Skeletal muscle tissue (tissue), 4 donors: ENCODE results near the gene ZMPSTE24. TPM values are rescaled to one million over a fixed set of nuclear protein-coding genes. Genes with fewer than 3 reads are reported as not detected.
"Not testable (repeated sequence)": the region's sequence is repeated elsewhere in the genome, so short reads cannot be mapped to it uniquely, and the experiment has no call there.

Experiments
- H3K27ac ChIP-seq: one replicate; pipeline ENCODE4 v1.7.0; 2013; ENCODE audit warnings: mild to moderate bottlenecking, low read depth, low read length, inconsistent platforms
- H3K27me3 ChIP-seq, 3 donors: one replicate each; pipeline ENCODE4 v1.7.0; 2013; ENCODE audit warnings: low read length in 3 of 3; ENCODE audit not compliant: control insufficient read depth in 3 of 3, insufficient read depth in 3 of 3
- H3K36me3 ChIP-seq, 3 donors: one replicate each; pipeline ENCODE4 v1.7.0; 2013; ENCODE audit warnings: low read length in 3 of 3; ENCODE audit not compliant: control insufficient read depth in 3 of 3, insufficient read depth in 3 of 3
- H3K4me1 ChIP-seq, 3 donors: one replicate each; pipeline ENCODE4 v1.7.0; 2013; ENCODE audit warnings: low read length in 3 of 3, mild to moderate bottlenecking in 3 of 3; ENCODE audit not compliant: control insufficient read depth in 3 of 3, insufficient read depth in 3 of 3
- H3K4me3 ChIP-seq, 3 donors: one replicate each; pipeline ENCODE4 v1.7.0; 2013; ENCODE audit warnings: low read length in 3 of 3
- H3K9ac ChIP-seq, 3 donors: one replicate each; pipeline ENCODE4 v1.7.0; 2013; ENCODE audit warnings: low read length in 3 of 3, mild to moderate bottlenecking in 3 of 3, moderate library complexity in 2 of 3, low read depth in 1 of 3
- H3K9me3 ChIP-seq, 3 donors: one replicate each; pipeline ENCODE4 v1.7.0; 2013; ENCODE audit warnings: low read length in 3 of 3; ENCODE audit not compliant: control insufficient read depth in 3 of 3
- total RNA-seq: library from RNA; depleted of rRNA; stranded (reverse); fragments of >200 nt; gene quantifications from one replicate; pipeline ENCODE4 v1.2.3, GENCODE V29; 2014
- donor health status: Osteomylitis.

Gene ZMPSTE24
- total RNA-seq, result 33.4 TPM

- peak within 1 kb of the TSS; percentile 97 for H3K27ac ChIP-seq
- H3K27me3 ChIP-seq, result no peaks in the 10 kb centered on the region
- peaks cover 13 to 39% (median 14%) of the 10 kb centered on the region in 3 donors for H3K4me1 ChIP-seq
- peaks cover 8 to 25% (median 18%) of the 10 kb centered on the region in 3 donors for H3K36me3 ChIP-seq
- H3K9ac ChIP-seq, result peak within 1 kb of the TSS; percentile 91 to 100 (median 94)
- no peaks in the 10 kb centered on the region for H3K9me3 ChIP-seq
- H3K4me3 ChIP-seq, result peak within 1 kb of the TSS; percentile 99 to 100 (median 100)
These were observed at the start of gene ZMPSTE24 for GRCh38 chr1:40257688-40258444. Gene ZMPSTE24 (plus strand): TSS chr1:40258236. CDS start chr1:40258272, 36 bp downstream.

GRCh38 chr1:40210511-40211204 lies 47.4 kb upstream of the ZMPSTE24 start:
- H3K27me3 ChIP-seq, result no peaks in the 10 kb centered on the region
- no peak overlapping the region for H3K27ac ChIP-seq
- H3K36me3 ChIP-seq, result peaks cover 4 to 5% (median 4%) of the 10 kb centered on the region in 3 donors
- no peaks in the 10 kb centered on the region for H3K9me3 ChIP-seq
- no peak overlapping the region for H3K4me3 ChIP-seq
- peaks cover 0 to 3% (median 0%) of the 10 kb centered on the region in 3 donors for H3K4me1 ChIP-seq
- H3K9ac ChIP-seq, result no peak overlapping the region

DNA sequence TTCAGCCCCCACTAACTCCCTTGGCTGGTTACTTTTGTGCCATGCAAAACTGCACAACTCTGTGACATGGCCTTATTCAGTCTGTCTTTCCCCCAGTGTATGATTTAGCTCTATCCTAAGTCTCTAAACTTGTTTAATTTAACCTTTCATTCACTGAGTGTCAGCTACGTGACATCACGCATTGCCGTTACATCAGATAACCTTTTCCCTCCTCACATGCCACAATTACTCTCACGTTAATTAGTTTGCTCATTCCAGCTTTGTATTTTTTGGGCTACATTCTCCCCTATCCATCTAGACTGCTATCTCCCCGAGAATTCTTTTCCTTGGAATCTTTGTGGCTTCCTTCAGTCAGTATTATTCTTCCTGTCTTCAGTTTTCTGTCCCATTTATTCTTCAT lies 39.7 kb upstream of the ZMPSTE24 start:
- H3K9ac ChIP-seq, result no peak overlapping the region
- no peaks in the 10 kb centered on the region for H3K27me3 ChIP-seq
- H3K4me1 ChIP-seq, result no peaks in the 10 kb centered on the region
- no peak overlapping the region for H3K4me3 ChIP-seq
- H3K9me3 ChIP-seq, result no peaks in the 10 kb centered on the region
- H3K36me3 ChIP-seq, result peaks cover 4 to 7% (median 4%) of the 10 kb centered on the region in 3 donors
- H3K27ac ChIP-seq, result no peak overlapping the region

GRCh38 chr1:40221471-40221905 lies 36.5 kb upstream of the ZMPSTE24 start:
- not testable (repeated sequence) for H3K4me3 ChIP-seq, H3K9ac ChIP-seq, H3K9me3 ChIP-seq, H3K27ac ChIP-seq, H3K36me3 ChIP-seq, H3K27me3 ChIP-seq, H3K4me1 ChIP-seq

GRCh38 chr1:40221977-40222772 lies 35.9 kb upstream of the ZMPSTE24 start:
- H3K36me3 ChIP-seq, result peaks cover 0 to 8% (median 4%) of the 10 kb centered on the region in 3 donors
- no peak overlapping the region for H3K27ac ChIP-seq
- no peak overlapping the region for H3K4me3 ChIP-seq
- no peaks in the 10 kb centered on the region for H3K4me1 ChIP-seq
- H3K27me3 ChIP-seq, result no peaks in the 10 kb centered on the region
- H3K9me3 ChIP-seq, result no peaks in the 10 kb centered on the region
- no peak overlapping the region for H3K9ac ChIP-seq

DNA sequence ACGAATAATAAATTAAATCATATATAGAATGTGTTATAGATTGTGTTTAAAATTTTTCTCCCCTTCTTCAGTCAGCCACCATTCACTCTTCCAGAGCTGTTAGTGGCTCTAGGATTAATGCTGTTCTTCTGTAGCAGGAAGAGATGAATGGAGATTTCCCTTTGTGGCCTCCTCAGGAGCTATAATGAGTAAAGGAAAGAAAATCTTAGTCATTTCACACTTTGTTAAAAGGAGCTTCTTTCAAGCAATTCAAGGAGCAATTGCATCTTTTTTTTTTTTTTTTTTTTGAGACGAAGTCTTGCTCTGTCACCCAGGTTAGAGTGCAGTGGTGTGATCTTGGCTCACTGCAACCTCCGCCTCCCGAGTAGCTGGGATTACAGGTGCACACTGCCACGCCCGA lies 34.0 kb upstream of the ZMPSTE24 start:
- no peak overlapping the region for H3K4me3 ChIP-seq
- no peak overlapping the region for H3K9ac ChIP-seq
- peaks cover 0 to 13% (median 0%) of the 10 kb centered on the region in 3 donors for H3K36me3 ChIP-seq
- H3K4me1 ChIP-seq, result no peaks in the 10 kb centered on the region
- no peaks in the 10 kb centered on the region for H3K9me3 ChIP-seq
- H3K27ac ChIP-seq, result no peak overlapping the region
- no peaks in the 10 kb centered on the region for H3K27me3 ChIP-seq

GRCh38 chr1:40226192-40226591 lies 31.8 kb upstream of the ZMPSTE24 start:
- peaks cover 0 to 13% (median 4%) of the 10 kb centered on the region in 3 donors for H3K36me3 ChIP-seq

GRCh38 chr1:40232444-40232843 lies 25.6 kb upstream of the ZMPSTE24 start:
- H3K4me3 ChIP-seq, result no peak overlapping the region
- no peak overlapping the region for H3K9ac ChIP-seq
- no peak overlapping the region for H3K27ac ChIP-seq
- peaks cover 18 to 42% (median 42%) of the 10 kb centered on the region in 3 donors for H3K36me3 ChIP-seq
- H3K4me1 ChIP-seq, result no peaks in the 10 kb centered on the region
- H3K9me3 ChIP-seq, result no peaks in the 10 kb centered on the region
- H3K27me3 ChIP-seq, result no peaks in the 10 kb centered on the region

More at GRCh38 chr1:40226192-40226591, 31.8 kb upstream of the ZMPSTE24 start:
- H3K9me3 ChIP-seq, result no peaks in the 10 kb centered on the region
- H3K4me1 ChIP-seq, result no peaks in the 10 kb centered on the region
- no peak overlapping the region for H3K27ac ChIP-seq
- no peak overlapping the region for H3K4me3 ChIP-seq
- H3K27me3 ChIP-seq, result no peaks in the 10 kb centered on the region
- H3K9ac ChIP-seq, result no peak overlapping the region

DNA sequence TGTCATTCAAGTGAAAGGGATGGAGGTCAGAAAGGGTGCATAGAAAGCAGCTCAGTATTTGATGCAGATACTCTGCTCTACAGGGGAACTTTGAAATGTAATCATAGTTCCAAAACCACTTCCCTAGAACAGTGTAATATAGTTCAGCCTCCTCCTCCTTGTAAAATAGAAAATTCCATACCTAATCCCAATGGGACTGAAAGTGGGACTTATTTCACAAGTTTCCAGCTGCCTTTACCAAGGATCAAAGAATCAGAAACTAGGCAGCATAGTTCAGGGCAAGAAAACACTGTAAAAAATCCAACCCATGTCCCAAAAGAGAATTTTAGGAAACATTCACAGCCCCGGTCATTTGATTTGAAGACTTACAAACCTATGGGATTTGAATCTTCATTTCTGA lies 18.4 kb upstream of the ZMPSTE24 start:
- no peaks in the 10 kb centered on the region for H3K27me3 ChIP-seq
- no peaks in the 10 kb centered on the region for H3K4me1 ChIP-seq
- no peak overlapping the region for H3K4me3 ChIP-seq
- H3K9ac ChIP-seq, result no peak overlapping the region
- H3K27ac ChIP-seq, result no peak overlapping the region
- H3K36me3 ChIP-seq, result peaks cover 15 to 42% (median 36%) of the 10 kb centered on the region in 3 donors
- H3K9me3 ChIP-seq, result no peaks in the 10 kb centered on the region
